Sigmoid colon (tissue), 4 donors: ENCODE results near the gene MSANTD3.

Experiments used
- CTCF ChIP-seq, 4 experiments: fragments of 450-650 bp in 3 of 4; fragments of 200-600 bp in 1 of 4; IDR thresholded peaks; one replicate each; pipeline ENCODE4 v1.5.1; 2016 to 2019; ENCODE audit warnings: antibody characterized with exemption in 4 of 4, mild to moderate bottlenecking in 3 of 4, moderate library complexity in 2 of 4
- EP300 ChIP-seq, 4 donors: sonication (generic); formaldehyde crosslinking; IDR thresholded peaks; one replicate each; pipeline ENCODE4 v1.6.1; 2017; ENCODE audit warnings: antibody characterized with exemption in 4 of 4
- POLR2A ChIP-seq, 2 donors: fragments of 450-650 bp; IDR thresholded peaks; one replicate each; pipeline ENCODE4 v1.6.1; 2016; ENCODE audit warnings: antibody characterized with exemption in 2 of 2, mild to moderate bottlenecking in 2 of 2, moderate library complexity in 2 of 2
- POLR2AphosphoS5 ChIP-seq, 4 donors: sonication (generic); formaldehyde crosslinking; IDR thresholded peaks; one replicate each; pipeline ENCODE4 v1.6.1; 2017; ENCODE audit warnings: antibody characterized with exemption in 4 of 4

GRCh38 chr9:100409176-100409556 lies 17.8 kb upstream of the MSANTD3 start:
- no peak for TF ChIP-seq CTCF (IDR thresholded peaks at IDR 0.05)
- TF ChIP-seq POLR2A (IDR thresholded peaks at IDR 0.05), result no peak
- TF ChIP-seq POLR2AphosphoS5 (IDR thresholded peaks at IDR 0.05), result no peak
- TF ChIP-seq EP300 (IDR thresholded peaks at IDR 0.05), result no peak
